NK-92 treated with Interleukin-12 subunit alpha and Interleukin-12 subunit beta, amount 100 ng/mL, for 24 hours (cell line): Measurements from ENCODE around the gene CGB7.
"Not testable (repeated sequence)": the region's sequence is repeated elsewhere in the genome, so short reads cannot be mapped to it uniquely, and the experiment has no call there.

ENCODE experiments used
- DNase-seq: peaks from one replicate; lab custom pipeline; 2025; lab: John Stamatoyannopoulos, UW

CGB7 gene

DNA sequence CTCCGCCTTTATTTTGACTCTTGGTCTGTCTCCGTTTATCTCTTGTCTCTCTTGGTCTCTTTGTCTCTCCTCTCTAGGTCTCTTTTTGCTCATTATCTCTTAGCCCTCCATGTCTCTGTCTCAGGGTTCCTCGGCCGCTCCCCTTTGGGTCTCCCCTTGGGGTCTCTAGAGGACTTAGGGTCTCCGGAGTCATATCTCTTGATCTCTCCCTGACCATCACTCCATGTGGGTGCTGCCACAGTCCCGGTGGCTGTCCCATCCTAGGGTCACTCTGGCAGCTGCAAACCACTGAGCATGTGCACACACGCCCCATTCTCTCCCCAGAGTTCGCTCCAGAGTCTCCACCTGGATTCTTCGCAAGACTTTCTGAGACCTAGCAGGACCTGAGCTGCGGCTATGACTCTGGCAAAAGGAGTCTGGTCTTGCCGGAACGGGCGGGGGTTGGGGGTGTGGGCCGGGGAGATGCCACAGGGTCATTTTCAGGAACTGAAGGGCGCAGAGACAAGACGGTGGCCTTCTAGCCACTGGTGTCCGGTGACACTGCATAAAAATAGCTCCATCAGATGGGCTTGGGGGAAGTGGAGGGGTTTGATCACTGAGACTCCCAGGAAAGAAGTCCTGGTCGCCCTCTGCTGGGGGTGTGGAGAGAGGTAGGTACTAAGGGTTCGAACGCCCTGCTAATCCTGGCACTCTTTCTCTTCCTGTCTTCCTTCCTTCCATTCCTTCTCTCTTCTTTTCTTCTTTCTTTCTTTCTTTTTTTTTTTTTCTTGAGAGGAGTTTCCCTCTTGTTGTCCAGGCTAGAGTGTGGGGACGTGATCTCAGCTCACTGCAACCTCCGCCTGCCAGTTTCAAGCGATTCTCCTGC, 16.2 kb upstream of the CGB7 start:
- DNase-seq, result no peak

DNA sequence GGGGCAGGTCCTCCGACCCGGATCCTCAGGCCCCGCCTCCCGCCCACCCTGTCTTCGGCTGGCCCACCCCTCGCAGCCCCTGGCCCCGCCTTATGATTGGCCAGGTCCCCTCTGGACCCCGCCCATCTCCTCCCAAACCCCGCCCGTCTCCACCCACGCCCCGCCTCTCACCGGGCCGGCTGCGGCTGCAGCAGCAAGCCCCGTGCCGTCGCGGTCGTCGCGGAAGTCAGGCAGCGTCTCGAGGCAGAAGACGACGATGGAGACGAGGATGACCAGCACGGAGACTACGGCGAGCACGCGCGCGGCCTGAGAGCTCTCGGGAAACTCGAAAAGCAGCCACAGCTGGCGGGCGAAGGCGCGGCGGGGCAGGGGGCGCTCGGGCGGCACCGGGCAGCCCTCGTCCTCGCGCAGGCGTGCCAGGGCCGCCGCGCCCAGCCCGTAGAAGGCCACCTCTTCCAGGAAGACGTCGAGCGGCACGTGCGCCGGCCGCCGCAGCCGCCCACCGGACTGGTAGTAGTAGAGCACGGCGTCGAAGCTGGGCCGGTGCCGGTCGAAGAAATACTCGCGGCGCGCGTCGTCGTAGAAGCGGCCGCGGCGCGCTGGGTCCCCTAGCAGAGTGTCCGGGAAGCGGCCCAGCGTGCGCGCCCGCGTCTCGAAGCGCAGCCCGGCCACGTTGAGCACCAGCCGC, 14.5 kb upstream of the CGB7 start:
- no peak for DNase-seq

DNA sequence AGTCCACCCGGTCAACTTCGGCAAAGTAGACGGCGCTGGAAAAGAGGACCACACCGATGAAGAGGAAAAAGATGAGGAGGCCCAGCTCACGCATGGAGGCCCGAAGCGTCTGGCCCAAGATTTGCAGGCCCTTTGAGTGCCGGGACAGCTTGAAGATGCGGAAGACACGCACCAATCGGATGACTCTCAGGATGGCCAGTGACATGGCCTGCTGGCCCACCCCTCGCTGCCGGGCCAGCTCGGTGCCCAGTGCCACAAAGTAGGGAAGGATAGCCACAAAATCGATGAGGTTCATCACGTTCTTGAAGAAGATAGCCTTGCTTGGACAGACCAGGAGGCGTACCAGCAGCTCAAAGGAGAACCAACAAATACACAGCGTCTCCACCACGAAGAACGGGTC, 12.9 kb upstream of the CGB7 start:
- DNase-seq, result no peak

DNA sequence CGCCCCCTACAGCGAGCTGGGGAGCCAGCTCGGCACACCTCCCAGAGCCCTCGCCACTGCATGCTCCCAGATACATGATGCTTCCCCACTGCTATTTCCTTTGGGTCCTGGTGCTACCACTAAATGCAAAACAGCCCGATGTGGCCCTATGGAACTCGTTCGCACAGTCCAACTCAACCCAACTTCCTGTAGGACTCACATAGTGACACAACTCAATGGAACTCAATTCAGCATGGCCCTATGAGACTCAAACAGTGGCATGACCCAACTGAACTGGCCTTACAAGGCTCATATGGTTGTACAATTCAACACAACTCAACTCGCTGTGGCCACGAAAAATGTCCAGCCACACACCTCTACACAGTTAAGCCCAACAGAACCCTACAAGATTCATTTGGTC, 11.5 kb upstream of the CGB7 start:
- no peak for DNase-seq

DNA sequence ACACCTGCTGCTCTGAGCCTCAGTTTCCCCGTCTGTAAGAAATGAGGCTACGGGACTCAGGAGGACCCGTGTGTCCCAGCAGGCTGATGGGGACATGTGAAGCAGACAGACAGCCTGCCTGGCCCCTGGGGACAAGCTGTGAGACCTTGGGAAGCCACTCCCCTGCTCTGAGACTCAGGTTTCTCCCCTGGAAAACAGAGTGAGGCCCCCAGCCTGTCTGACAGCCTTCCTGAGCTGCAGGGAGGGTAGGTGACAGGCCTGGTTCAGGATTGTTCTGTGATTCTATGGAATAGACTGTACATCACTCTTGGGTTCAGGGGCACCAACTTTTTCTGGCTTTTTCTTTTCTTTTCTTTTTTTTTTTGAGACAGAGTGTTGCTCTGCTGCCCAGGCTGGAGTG, 10.0 kb upstream of the CGB7 start:
- DNase-seq, result no peak

DNA sequence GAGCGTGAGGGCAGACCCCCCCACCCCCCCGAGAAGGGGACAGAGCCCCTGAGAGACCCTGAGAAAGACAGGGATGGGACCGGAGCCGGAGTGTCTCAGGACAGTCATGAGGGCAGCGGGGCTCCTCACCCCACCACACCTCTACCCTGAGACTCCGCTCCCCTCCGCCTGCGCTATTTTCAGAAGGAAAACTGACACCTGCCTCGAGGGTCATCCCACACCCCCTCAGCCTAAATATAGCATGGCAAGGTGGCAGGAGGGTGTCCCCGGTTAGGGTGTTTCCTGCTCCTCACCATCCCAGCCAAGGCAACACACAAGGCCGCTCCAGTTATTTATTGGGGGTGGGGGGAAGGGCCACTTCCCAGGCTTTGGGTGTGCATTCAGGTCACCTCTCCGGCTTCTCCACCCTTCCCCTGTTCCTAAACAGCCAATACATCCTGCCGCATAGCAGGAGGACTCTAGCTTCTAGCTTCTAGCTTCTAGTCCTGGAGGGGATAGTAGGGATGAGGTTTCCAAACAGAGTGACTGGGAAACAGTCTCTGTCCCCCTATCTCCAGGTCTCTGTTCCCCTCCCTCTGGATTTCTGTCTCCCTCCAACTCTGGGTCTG, 8.5 kb upstream of the CGB7 start:
- no peak for DNase-seq

DNA sequence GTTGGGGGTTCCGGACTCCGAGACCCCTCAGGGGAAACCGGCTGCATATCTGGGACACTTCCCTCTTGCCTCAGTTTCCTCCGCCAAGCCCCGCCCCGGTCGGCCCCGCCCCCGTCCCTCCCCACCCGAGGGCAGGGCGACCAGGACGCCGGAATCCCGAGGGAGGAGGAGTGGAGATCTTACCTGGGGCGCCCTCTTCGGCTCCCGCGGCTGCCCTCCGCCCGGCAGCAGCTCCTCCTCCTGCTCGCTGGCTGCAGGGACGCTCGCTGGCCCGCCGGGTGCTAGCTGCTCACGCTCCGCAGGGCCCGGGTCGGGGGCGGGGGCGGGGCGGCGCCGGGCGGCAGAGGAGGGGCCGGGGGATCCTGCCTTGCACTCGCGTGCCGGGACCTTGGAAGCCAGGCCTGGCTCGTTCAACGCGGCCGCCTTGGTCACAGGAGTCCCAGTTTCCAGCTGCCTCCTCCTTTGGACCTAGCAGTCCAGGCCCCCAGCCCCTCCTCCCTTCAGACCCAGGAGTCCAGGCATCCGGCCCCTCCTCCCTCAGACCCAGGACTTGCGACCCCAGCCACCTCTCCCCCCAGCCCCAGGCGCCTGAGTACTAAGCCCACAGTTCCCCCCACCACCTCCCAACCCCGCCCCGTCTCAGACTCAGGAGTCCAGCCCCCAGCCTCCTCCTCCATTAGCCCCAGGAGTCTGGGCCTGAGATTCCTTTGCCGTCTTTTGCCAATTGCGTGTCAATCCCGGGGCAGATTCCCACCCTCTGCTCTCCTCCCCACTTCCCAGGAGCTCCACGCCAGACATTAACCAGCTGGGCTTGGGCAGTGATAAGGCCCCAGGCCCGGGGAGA, 7.4 kb upstream of the CGB7 start, which contains the start of gene NTF4:
TSS of gene NTF4 (minus strand) at position 51 of the 844 bp plus-strand sequence. CDS start 2,821 bp downstream, outside the sequence.
- no peak for DNase-seq

DNA sequence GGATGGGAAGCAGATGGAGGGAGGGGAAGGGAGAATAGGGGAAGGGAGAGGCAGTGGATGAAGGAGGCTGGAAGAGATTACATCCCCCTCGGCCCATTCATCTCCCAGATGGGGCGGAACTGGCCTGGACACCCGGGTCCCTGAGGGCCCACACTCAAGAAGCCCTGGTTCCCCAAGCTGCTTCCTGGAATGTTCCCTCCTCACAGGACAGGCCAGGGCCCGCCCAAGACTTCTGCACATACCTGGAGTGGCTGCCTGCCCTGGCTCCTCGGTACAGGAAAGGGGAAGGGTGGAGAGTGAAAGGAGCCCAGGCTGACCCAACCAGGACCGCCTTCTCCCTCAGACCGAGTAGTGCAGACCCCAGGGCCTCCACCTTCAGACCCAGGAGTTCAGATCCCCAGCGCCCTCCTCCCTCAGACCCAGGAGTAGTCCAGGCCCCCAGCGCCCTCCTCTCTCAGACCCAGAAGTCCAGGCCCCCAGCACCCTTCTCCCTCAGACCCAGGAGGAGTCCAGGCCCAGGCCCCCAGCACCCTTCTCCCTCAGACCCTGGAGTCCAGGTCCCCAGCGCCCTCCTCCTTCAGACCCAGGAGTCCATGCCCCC, 6.6 kb upstream of the CGB7 start:
- DNase-seq, result no peak

DNA sequence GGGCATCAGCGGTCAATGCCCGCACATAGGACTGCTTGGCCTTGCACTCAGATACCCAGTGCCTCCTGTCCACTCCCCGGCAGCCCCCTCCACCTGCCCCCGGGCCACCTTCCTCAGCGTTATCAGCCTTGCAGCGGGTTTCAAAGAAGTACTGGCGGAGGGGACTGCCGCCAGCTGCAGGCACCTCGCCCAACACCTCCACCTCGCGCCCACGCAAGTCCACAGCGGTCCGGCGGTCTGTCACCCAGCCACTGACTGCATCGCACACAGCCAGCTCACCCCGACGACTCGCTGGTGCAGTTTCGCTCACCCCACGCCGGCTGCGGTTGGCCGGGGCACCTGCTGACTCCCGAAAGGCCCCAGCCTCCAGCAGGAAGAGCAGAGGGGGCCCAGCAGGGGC, 3.9 kb upstream of the CGB7 start:
- DNase-seq, result no peak

DNA sequence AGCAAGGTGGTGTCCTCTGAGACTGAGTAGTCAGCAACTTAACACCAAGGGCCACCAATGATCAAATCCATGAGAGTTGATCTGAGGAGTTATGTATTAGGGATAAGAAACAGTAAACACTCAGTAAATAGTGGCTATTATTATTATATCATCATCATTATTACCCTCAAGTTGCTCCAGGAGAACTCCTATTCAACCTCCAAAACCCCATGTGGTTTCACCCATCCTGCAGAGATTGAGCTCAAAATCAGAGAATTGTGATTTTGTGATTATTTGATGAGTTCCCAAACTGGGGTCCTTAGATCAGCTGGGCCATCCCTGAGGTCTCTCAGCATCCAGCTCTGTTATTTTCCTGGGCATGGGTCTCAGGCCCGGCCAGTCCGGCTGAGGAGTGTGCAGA, 3.5 kb upstream of the CGB7 start:
- no peak for DNase-seq

DNA sequence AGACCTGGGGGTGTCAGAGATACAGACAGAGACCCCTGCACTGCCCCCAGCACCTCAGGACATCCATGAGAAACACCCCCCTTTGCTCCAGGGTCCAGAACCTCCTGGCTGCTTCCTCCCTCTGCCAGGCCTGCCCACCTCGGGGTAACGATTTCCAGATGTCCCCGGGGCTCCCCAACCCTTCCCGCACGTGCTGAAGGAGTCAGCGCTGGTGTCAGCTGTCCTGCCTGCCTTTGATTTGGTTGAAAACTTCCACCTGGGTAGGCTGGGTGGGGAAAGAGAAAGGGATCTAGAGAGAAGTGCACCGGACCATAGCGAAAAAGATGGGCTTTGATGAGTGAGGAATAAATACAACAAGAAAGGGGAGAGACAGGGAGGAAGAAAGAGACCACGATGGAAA, 1.5 kb upstream of the CGB7 start:
- no peak for DNase-seq

DNA sequence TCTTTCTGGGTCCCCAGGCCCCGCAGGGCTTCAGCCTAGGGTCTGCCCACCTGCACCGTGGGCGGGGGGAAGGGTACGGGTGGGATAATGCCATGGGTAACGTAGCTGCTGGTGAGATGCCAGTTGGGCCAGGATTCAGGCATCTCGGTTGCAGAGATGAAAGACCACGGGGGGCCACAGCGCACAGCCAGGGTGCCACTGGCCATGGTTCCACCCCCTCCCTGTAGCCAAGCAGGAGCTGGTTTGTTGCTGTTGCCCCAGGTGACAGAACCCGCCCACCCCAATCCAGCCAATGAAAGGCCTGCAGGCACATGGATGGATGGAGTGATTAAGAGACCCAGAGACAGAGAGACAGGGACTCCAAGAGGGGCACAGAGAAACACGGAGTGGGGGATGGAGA, 1.0 kb upstream of the CGB7 start:
- no peak for DNase-seq

DNA sequence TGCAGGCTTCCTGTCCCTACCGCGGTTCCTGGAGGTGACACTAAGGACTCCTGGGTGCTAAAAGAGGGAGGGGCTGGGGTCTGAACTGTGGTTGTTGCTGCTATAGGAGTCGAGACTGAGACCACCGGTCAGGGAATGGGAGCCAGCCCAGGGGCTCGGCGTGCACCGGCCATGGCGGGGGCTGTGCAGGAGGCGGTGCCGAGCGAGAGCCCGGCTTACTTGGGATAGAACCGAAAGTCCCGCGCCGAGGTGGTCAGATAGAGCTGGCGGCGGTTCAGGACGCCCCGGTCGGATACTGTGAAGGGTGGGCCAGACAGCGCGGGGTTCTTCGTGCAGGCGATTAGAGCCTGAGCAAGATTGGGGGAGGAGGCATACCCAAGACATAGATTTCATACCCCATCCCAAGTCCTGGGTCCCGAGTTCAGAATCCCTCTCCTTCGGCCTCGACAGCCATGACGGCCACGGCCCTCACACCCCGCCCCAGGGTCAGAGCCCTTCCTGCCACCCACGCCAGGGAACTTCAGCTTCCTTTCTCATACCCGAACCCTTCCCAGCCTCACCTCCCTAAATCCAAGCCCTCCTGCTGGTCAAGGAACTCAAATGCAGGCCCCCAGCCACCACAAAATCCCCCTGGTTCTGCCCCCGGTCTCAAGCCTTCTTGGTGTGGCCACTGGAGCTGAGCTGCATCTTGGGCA, 500 bp downstream of the CGB7 start:
- not testable (repeated sequence) for DNase-seq

DNA sequence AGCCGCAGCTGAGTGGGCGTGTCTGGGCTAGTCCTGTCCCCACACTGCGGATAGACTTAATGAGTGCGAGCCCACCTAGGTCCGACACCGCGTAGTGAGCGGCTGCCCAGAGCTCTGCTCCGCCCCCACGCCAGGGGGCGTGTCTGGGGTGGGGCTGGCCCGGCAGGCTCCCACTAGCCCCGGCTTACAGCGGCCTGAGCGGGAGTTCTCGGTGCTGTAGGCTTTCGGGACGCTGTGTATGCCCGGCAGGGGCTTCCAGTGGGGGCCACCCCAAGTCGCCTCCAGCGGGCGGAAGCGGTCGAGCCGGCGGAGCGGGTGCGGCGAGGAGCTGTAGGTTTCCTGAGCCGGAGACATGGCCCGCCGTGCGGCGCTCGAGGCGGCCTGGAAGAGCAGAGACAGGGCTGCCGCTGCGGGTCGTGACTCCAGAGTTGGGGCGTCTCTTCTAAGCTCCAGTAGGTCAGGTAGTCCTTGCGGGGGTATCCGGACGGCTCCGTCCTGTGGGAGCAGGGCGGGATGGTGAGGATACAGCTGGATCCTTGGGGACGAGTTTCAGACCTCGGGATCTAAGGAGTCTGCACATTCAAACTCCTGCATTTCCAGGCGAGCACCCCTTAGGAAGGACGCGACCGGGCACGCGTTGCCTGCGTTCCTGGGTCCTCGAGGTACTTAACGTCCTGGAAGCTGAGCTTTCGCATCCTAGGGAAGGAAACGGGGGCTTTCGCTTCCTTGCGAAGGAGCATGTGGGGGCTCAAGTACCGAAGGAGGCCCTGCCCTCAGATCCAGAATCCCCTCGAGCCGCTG, 1.2 kb downstream of the CGB7 start:
- no peak for DNase-seq

DNA sequence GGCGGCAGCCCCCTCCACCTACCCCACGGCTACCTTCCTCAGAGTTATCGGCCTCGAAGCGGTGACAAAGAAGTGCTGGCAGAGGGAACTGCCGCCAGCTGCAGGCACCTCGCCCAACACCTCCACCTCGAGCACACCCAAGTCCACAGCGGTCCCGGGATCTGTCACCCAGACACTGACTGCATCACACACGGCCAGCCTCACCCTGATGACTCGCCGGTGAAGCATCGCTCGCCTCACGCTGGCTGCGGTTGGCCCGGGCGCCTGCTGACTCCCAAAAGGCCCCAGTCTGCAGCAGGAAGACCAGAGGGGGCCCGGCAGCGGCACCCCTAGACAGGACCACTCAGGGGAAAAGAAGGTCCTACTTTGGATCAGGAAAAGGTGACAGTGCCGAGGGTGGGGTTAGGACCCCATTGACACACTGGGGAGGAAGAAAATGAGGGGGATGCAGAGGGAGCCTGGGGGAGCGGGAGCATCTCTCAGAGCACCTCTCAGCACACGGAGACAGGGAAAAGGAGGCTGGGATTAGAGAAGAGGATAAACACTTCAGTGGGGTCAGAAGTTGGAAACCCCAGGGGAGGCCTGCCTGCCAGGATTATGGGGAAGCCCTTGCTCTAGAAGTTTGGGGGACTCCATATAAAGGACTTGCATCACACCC, 7.0 kb downstream of the CGB7 start:
- DNase-seq, result not testable (repeated sequence)

DNA sequence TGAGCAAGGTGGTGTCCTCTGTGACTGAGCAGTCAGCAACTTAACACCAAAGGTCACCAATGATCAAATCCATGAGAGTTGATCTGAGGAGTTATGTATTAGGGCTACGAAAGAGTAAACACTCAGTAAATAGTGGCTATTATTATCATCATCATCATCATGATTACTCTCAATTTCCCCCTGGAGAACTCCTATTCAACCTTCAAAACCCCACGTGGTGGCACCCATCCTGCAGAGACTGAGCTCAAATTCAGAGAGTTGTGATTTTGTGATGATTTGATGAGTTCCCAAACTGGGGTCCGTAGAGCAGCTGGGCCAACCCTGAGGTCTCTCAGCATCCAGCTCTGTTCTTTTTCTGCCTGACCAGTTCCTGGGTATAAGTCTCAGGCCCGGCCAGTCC, 7.7 kb downstream of the CGB7 start:
- DNase-seq, result not testable (repeated sequence)

DNA sequence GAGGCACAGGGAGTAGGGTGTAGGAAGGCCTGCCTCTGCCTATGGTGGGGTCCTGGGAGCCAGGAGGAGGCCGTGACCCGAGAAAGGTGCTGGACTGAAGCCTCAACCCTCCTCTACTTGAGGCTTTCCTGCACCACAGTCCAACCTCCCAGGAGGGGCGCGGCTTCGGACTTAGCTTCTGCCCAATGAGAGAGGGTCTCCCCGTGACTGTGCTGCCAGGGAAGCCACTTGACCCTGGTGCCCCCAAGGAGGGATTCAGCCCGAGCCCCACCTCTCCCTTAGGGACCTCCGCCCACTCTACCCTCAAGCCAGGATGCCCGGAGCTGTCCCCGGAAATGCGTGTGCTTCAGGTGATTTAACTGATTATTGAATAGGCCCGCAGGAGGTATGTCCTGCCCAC, 8.5 kb downstream of the CGB7 start, which contains the start of gene CGB8:
TSS of gene CGB8 (minus strand) at position 101 of the 400 bp plus-strand sequence. CDS start 372 bp downstream, outside the sequence.
- DNase-seq, result not testable (repeated sequence)

DNA sequence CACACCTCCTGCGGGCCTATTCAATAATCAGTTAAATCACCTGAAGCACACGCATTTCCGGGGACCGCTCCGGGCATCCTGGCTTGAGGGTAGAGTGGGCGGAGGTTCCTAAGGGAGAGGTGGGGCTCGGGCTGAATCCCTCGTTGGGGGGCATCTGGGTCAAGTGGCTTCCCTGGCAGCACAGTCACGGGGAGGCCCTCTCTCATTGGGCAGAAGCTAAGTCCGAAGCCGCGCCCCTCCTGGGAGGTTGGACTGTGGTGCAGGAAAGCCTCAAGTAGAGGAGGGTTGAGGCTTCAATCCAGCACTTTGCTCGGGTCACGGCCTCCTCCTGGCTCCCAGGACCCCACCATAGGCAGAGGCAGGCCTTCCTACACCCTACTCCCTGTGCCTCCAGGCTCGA, 14.0 kb downstream of the CGB7 start, which contains the start of gene CGB5:
TSS of gene CGB5 (plus strand) at position 301 of the 400 bp plus-strand sequence. CDS start 362 bp downstream, outside the sequence.
- DNase-seq, result not testable (repeated sequence)

DNA sequence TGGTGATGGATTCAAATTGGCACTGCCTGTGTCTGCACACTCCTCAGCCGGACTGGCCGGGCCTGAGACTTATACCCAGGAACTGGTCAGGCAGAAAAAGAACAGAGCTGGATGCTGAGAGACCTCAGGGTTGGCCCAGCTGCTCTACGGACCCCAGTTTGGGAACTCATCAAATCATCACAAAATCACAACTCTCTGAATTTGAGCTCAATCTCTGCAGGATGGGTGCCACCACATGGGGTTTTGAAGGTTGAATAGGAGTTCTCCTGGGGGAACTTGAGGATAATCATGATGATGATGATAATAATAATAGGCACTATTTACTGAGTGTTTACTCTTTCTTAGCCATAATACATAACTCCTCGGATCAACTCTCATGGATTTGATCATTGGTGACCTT, 14.9 kb downstream of the CGB7 start:
- not testable (repeated sequence) for DNase-seq
